NCI-H748 treated with DMSO at 0.1 percent for 48 hours (cell line): ENCODE measurements around the gene SGK2.
A peak's percentile ranks its signal among the peaks of the same experiment; 100 is the strongest.

Source experiments
- DNase-seq: peaks from one replicate; lab custom pipeline; 2025; lab: John Stamatoyannopoulos, UW

The SGK2 gene

GRCh38 chr20:43558412-43559146 lies at the start of gene SGK2:
Gene SGK2 (plus strand): TSS chr20:43559027. CDS start chr20:43566496, 7,469 bp downstream.
- no peak for DNase-seq

GRCh38 chr20:43511879-43512278 lies 46.9 kb upstream of the SGK2 start:
- no peak for DNase-seq

- no peak for DNase-seq
These were observed 45.4 kb upstream of the SGK2 start for GRCh38 chr20:43513372-43513930.

- peak; percentile 98 for DNase-seq
These were observed 44.7 kb upstream of the SGK2 start for GRCh38 chr20:43513931-43514647.

GRCh38 chr20:43514648-43514999 lies 44.2 kb upstream of the SGK2 start:
- DNase-seq = no peak

GRCh38 chr20:43515628-43516027 lies 43.2 kb upstream of the SGK2 start:
- DNase-seq = no peak

GRCh38 chr20:43516251-43516824 lies 42.5 kb upstream of the SGK2 start:
- no peak for DNase-seq

- no peak for DNase-seq
These were observed 38.7 kb upstream of the SGK2 start for GRCh38 chr20:43520074-43520630.

- DNase-seq = no peak
These were observed 33.8 kb upstream of the SGK2 start for GRCh38 chr20:43525021-43525420.

GRCh38 chr20:43528258-43528875 lies 30.5 kb upstream of the SGK2 start:
- no peak for DNase-seq

GRCh38 chr20:43529051-43529450 lies 29.8 kb upstream of the SGK2 start:
- DNase-seq = no peak

- DNase-seq = no peak
These were observed 29.2 kb upstream of the SGK2 start for GRCh38 chr20:43529457-43530153.

- DNase-seq = no peak
These were observed 28.3 kb upstream of the SGK2 start for GRCh38 chr20:43530321-43531090.

GRCh38 chr20:43531091-43531443 lies 27.8 kb upstream of the SGK2 start:
- DNase-seq = no peak

GRCh38 chr20:43532416-43533055 lies 26.3 kb upstream of the SGK2 start:
- DNase-seq = no peak

- no peak for DNase-seq
These were observed 25.8 kb upstream of the SGK2 start for GRCh38 chr20:43533060-43533459.

- no peak for DNase-seq
These were observed 24.8 kb upstream of the SGK2 start for GRCh38 chr20:43534016-43534415.

GRCh38 chr20:43534791-43535350 lies 24.0 kb upstream of the SGK2 start:
- no peak for DNase-seq

GRCh38 chr20:43535370-43536004 lies 23.3 kb upstream of the SGK2 start:
- DNase-seq = no peak
